Endodermal cell (in vitro differentiated cells): Measurements from ENCODE around the gene NOC4L. TPM values are rescaled to one million over a fixed set of nuclear protein-coding genes. Genes with fewer than 3 reads are reported as not detected.

Experiments
- DNase-seq: peaks from one replicate; pipeline ENCODE4 v3.0.0-alpha.2; 2017
- H3K27ac ChIP-seq: 2 replicates; pipeline ENCODE4 v1.5.1; 2013; ENCODE audit warnings: mild to moderate bottlenecking, low read depth, low read length, moderate library complexity
- H3K27me3 ChIP-seq: 2 replicates; pipeline ENCODE4 v1.6.1; 2013; ENCODE audit warnings: mild to moderate bottlenecking, low read length, moderate library complexity; ENCODE audit not compliant: insufficient read depth, control insufficient read depth, poor library complexity, severe bottlenecking
- H3K36me3 ChIP-seq: 2 replicates; pipeline ENCODE4 v1.7.0; 2013; ENCODE audit warnings: mild to moderate bottlenecking, low read length, moderate library complexity; ENCODE audit not compliant: control insufficient read depth, insufficient read depth
- H3K4me1 ChIP-seq: one replicate; pipeline ENCODE4 v1.7.0; 2013; ENCODE audit warnings: low read length; ENCODE audit not compliant: control insufficient read depth, insufficient read depth
- H3K4me3 ChIP-seq: 2 replicates; pipeline ENCODE4 v1.5.1; 2013; ENCODE audit warnings: mild to moderate bottlenecking, low read length, moderate library complexity
- H3K9ac ChIP-seq: 2 replicates; pipeline ENCODE4 v1.6.1; 2013; ENCODE audit warnings: mild to moderate bottlenecking, low read length, moderate library complexity; ENCODE audit not compliant: poor library complexity, severe bottlenecking; ENCODE audit errors: extremely low read depth
- H3K9me3 ChIP-seq: 2 replicates; pipeline ENCODE4 v1.6.1; 2013; ENCODE audit warnings: mild to moderate bottlenecking, low read length, moderate library complexity; ENCODE audit not compliant: control insufficient read depth
- H3K27ac Mint-ChIP-seq: 2 replicates; pipeline ENCODE4 v1.8.0; 2020; ENCODE audit warnings: mixed read lengths
- H3K27me3 Mint-ChIP-seq: 2 replicates; pipeline ENCODE4 v1.8.0; 2021; ENCODE audit warnings: mild to moderate bottlenecking, mixed read lengths; ENCODE audit not compliant: insufficient read depth
- H3K36me3 Mint-ChIP-seq: 2 replicates; pipeline ENCODE4 v1.8.0; 2020; ENCODE audit warnings: low read depth, mixed read lengths
- H3K4me1 Mint-ChIP-seq: 2 replicates; pipeline ENCODE4 v1.8.0; 2020; ENCODE audit warnings: mixed read lengths
- H3K4me3 Mint-ChIP-seq: 2 replicates; pipeline ENCODE4 v1.8.0; 2020; ENCODE audit warnings: mild to moderate bottlenecking, moderate library complexity, mixed read lengths
- H3K9me3 Mint-ChIP-seq: 2 replicates; pipeline ENCODE4 v1.8.0; 2020; ENCODE audit warnings: mild to moderate bottlenecking, mixed read lengths
- CTCF ChIP-seq: fragments of 200-600 bp; sonication (generic); conservative IDR thresholded peaks from 2 replicates; pipeline ENCODE4 v1.5.0; 2021; ENCODE audit warnings: antibody characterized with exemption, mild to moderate bottlenecking
- WGBS, 2 experiments: methylation state at CpG; one replicate each; pipeline versions ENCODE4 v1.1.5 to v1.1.7; 2013; ENCODE audit warnings: missing lambda C conversion rate in 2 of 2, mixed read lengths in 1 of 2; ENCODE audit not compliant: insufficient coverage in 1 of 2, insufficient read length in 1 of 2; 5-methylcytosine and 5-hydroxymethylcytosine counted together
- total RNA-seq, 2 donors: library from RNA; stranded (reverse); fragmentation: NEBNext Ultra II Directional in 1 of 2; extraction: Animal tissue kit (Norgen Biotek cat#: 25700) in 1 of 2; gene quantifications; 2 replicates in 1 of 2; 3 replicates in 1 of 2; pipeline ENCODE4 v1.2.1, GENCODE V29; 2021

The NOC4L gene
- total RNA-seq, 2 donors from 2014 or later, result 22.7 to 32.7 TPM

DNA sequence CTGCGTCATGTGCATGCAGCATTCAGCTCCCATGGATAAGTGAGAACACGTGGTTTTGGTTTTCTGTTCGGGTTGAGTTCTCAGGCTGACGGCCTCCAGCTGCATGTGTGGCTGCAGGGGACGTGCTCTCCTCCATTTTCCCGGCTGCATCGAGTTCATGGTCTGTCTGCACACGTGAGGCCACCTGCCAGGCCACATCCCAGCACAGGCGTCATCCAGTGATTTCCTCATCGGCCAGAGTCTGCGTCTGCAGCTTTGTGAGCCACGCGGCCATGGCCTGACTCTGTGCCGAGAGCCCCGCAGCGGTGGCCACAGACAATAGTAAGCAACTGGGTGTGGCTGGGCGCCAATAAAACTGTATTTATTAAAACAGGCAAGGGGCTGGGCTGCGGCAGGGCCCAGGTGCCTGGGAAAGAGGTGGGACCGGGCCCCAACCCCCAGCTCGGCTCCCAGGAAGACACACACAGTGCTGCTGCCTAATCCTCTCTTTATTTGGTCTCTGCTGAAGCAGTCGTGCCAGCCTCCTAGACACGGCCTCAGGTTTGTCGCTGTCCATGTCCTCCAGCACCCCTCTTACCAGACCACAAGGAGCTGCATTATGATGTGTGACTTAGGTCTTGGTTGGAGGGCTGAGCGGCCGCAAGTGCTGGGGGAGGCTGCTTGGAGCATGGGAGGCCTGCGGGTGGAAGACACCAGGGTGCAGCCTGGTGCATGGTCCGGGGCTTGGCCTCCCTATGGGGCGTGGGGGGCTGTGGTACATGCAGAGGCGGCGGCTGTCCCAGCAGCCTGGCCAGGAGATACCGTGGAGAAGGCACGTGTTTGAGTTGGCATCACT lies 52.0 kb downstream of the NOC4L start:
- H3K4me1 Mint-ChIP-seq, result no peaks in the 10 kb centered on the region
- peaks cover 37% of the 10 kb centered on the region for H3K27me3 Mint-ChIP-seq
- Histone ChIP-seq H3K4me3 (no peak overlapping the region), H3K9ac (no peak overlapping the region), H3K4me1 (no peaks in the 10 kb centered on the region), H3K36me3 (no peaks in the 10 kb centered on the region), H3K9me3 (peaks cover 13% of the 10 kb centered on the region), H3K27ac (no peak overlapping the region), H3K27me3 (peaks cover 7% of the 10 kb centered on the region)
- no peak for TF ChIP-seq CTCF
- WGBS, 2 experiments, result 81 to 86% methylated on average over 27 to 32 of the region's 32 CpGs
- peaks cover 3% of the 10 kb centered on the region for H3K36me3 Mint-ChIP-seq
- H3K27ac Mint-ChIP-seq, result no peak overlapping the region
- peaks cover 11% of the 10 kb centered on the region for H3K9me3 Mint-ChIP-seq
- H3K4me3 Mint-ChIP-seq, result no peak overlapping the region
- DNase-seq, result no peak

GRCh38 chr12:132196873-132197390 lies 52.7 kb downstream of the NOC4L start:
- no peak overlapping the region for H3K27ac Mint-ChIP-seq
- H3K27me3 ChIP-seq, result peaks cover under 1% of the 10 kb centered on the region
- H3K4me3 ChIP-seq, result no peak overlapping the region
- TF ChIP-seq CTCF, result no peak
- no peak overlapping the region for H3K27ac ChIP-seq
- H3K9me3 ChIP-seq, result peaks cover 13% of the 10 kb centered on the region
- H3K4me1 Mint-ChIP-seq, result no peaks in the 10 kb centered on the region
- H3K9ac ChIP-seq, result no peak overlapping the region
- H3K36me3 Mint-ChIP-seq, result peaks cover 3% of the 10 kb centered on the region
- H3K36me3 ChIP-seq, result no peaks in the 10 kb centered on the region
- no peaks in the 10 kb centered on the region for H3K4me1 ChIP-seq
- no peak overlapping the region for H3K4me3 Mint-ChIP-seq
- peaks cover 31% of the 10 kb centered on the region for H3K27me3 Mint-ChIP-seq
- 79 to 83% methylated on average over 13 to 22 of the region's 22 CpGs for WGBS, 2 experiments
- H3K9me3 Mint-ChIP-seq, result peaks cover 11% of the 10 kb centered on the region
- DNase-seq, result no peak

DNA sequence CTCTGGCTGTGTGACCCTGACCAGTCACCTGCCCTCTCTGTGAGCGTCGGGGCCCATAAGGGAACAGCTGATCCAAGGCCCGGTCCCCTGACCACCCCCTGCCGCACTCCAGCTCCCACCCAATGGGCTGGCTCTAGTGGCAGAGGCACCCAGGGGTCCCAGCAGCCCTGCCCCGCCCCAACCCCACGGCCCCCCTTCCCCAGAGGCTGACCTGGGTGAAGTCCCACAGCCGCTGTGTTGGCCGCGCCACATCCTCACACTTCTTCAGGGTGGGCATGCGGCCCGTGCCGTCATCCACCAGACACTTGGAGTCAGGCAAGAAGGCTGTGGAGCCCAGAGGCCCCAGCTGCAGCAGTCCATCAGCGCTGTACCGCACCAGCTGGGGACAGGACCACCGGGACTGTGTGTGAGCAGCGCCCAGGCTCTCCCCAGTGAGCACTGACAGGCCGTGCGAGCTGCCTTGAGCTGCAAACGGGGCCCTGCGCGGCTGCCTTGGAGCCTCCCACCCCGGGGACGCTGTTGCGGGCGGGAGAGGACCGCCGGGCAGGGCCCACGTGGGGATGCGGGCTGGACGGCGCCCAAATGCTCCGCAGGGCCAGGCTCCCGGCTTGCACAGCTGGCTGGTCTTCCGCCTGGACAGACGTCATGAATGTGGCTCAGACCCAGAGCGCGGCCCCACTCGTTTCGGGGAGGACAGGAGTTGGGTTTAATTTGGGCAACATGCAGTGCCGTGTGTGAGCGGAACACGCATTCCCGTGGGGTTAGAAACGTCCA lies 53.5 kb downstream of the NOC4L start:
- Mint-ChIP-seq H3K4me1 (no peaks in the 10 kb centered on the region), H3K27me3 (peaks cover 23% of the 10 kb centered on the region), H3K9me3 (peaks cover 11% of the 10 kb centered on the region), H3K27ac (no peak overlapping the region), H3K4me3 (no peak overlapping the region), H3K36me3 (peaks cover 3% of the 10 kb centered on the region)
- no peaks in the 10 kb centered on the region for H3K4me1 ChIP-seq
- TF ChIP-seq CTCF, result no peak
- H3K4me3 ChIP-seq, result no peak overlapping the region
- H3K9me3 ChIP-seq, result peaks cover 13% of the 10 kb centered on the region
- no peak overlapping the region for H3K9ac ChIP-seq
- no peaks in the 10 kb centered on the region for H3K27me3 ChIP-seq
- no peak for DNase-seq
- H3K27ac ChIP-seq, result no peak overlapping the region
- WGBS, 2 experiments, result 89 to 90% methylated on average over 29 to 44 of the region's 44 CpGs
- H3K36me3 ChIP-seq, result no peaks in the 10 kb centered on the region
